NCI-H2081 (cell line): Measurements from ENCODE around the gene RSU1.

Source experiments
- DNase-seq, 2 experiments: peaks; one replicate each; lab custom pipeline; 2025; lab: John Stamatoyannopoulos, UW

The RSU1 gene

DNA sequence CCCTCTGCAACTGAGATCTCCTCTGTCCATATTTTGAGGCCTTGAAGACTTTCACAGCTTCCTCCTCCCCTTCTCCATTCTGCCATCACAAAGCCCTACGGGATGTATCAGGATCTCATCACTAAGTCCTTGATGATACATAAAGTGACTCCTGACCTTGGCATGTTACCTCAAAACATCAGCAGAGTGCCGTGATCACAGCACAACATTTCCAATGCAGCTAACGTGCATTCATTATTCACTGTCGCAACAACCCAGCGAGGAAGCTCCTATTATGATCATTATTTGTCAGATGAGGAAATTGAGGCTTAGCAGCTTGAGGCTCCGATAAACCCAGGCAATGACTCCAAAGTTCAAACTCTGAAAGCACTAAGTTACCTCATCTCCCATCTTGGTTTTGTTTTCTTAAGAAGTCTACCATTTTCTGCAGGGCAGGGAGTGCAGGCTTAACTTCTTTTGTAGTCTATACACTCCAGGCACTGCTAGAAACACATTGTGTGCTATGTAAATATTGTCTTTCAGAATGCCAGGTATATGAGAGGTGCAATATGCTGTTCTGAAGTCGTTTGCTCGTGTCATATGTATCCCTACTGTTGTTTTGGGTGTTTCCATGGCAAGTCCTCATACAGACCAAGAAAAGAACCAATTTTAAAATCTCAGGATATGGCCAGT, 215.0 kb downstream of the RSU1 start:
- peak in 1 of 2 experiments; percentile 12 for DNase-seq

DNA sequence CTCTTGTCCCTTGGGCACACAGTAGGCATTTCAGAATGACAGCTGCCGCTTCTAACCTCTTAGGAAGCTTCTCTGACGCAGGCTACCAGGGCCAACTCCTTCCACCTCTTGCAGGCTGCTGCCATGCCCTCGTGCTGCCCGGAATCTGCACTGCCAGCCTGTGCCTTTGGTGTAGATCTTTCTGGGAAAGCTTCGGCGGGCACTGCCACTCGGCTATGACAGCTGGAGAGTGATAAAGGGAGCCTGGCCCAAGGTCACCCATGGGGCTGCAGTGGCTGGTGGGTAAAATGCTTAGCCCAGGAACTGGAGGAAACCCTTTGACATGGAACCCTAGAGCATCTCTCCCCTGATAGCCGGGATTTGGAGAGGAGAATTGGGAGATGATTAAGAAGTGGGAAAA, 217.6 kb downstream of the RSU1 start:
- DNase-seq = no peak

DNA sequence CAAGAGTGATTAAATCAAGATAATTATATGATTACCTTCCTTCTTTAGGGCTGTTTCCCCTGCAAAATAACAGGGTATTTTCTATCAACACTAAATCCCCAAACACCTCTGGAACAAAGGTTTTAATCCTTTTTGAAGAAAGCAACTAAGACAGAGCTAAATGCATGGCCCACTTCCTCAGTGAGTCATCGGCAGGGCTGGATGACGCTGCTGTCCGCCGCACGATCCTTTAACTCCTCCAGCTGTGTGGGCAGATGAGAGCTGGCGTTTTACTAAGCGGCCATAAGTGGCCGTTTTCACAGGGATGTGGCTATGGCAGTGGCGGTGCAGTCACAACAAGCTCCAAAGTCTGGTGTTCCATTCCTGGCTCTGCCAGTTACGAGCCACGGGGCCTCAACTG, 219.6 kb downstream of the RSU1 start:
- no peak for DNase-seq

DNA sequence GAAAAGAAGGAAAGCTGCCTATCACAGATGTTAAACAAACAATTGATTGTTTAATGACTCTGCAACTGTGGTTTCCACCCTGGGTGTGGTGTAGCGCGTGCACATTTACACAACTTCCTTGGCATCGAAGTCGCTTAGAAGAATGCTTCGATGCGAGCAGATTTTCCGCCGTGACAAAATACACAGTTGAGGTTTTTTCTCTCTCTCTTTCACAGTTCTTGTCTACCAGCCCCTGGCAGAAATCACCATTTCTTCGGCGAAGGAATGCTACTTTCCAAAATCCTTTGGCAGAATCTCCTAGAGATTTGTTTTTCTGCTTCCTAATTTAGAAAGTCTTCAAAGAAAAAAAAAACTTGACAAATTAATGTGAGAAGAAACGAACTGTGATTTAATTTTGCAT, 224.8 kb downstream of the RSU1 start:
- DNase-seq = no peak

DNA sequence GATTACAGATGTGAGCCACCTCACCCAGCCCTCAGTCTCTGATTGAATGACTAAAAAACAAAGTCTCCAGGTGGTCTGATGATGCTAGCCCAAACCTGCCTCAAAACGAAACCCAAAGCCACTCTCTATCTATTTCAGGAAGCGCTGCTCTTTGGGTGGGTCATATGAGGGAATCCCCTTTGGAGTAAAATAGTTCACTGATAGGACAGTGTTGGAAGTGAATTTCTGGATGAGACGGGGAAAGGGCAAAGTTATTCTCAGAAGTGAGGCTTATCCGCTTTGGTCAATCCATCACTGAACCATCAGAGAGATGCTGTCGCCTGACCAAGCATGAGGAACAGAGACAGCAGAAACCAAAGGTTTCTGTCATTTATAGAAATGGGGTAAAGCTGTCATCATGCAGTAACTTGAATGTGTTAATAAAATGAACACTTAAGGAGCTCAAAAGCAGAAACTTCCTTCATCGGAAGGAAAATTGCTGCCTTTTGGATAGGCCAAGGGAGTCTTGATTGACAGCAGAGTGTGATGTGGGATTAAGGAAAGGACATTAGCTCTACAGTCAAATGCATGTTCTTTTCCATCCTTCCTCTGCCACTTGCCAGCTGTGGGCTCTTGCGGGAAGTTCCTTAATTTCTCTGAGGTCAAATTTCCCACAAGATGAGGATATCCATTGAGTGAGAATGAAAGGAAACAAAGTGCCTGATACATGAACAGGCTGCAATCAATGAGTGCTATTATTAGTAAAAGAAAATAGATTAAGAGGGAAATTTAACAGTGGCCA, 230.7 kb downstream of the RSU1 start:
- DNase-seq = no peak

DNA sequence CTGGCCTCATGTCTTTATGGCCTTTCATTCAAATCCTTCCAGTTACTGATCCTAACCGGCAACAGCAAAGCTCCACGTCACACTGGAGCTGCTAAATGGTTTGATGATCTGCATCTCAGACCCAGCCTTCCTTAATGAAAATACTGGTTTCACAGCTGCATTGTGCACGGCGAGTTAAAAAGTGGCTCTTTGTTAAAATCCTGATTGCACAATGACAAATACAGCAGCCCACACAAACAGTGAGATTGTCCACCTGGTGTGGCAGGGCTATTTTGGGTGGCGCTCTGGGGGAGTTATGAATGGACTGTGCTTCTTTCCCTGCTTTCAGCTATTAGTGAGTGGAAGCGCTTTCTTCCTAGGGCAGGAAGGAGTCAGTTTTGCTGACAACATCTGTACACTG, 232.1 kb downstream of the RSU1 start:
- no peak for DNase-seq

DNA sequence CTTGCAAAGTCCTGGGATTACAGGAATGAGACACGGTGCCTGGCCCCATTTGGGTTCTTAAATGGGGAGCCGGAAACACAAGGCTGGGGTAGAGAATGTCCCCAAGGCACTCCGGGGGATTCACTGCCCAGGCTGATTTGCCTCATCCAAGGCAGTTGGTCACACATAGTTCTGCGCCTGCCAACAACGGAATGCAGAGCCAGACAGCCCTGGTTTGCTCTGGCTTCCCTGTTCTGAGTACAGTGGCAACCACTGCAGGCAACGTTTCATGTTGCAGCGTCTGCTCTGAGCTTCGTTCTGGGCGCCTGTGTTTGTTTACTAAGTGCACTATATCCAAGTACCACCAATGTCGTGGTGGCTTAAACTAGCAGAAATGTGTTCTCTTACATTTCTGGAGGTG, 233.8 kb downstream of the RSU1 start:
- no peak for DNase-seq

DNA sequence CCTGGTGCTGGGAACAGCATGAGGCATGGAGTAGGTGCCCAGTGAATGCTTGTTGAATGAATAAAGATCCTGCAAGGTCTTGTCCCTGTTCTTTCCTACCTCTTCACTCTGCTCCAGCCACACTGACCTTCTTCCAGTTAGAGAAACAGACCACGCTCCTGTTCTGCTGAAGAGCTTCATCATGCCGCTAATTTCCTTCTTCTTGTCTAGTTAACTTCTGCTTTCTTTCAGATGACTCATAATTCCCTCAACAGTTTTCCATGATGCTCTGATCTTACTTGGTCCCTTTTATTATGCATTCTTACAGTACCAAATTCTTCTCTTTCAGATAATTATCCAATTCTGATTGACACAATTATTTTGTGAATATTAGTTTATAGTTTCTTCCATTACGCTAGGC, 236.0 kb downstream of the RSU1 start:
- DNase-seq = no peak

DNA sequence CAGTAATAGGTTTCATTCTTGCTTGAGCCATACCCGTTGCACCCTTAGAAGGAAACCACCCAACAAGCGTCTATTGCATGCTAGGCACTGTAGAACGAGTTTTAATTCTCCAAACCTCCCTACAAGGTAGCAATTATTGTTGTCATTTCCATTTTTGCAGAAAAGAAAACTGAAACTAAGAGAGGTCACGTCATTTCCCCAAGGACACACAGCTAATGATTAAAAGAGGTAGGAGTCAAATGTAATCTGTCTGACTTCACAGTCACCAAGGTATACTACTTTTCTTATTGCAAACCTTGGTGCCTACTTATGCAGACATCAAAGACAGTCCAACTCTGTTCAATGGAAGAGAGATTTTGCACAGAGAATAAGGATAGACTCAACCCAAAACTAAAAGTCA, 246.5 kb downstream of the RSU1 start:
- no peak for DNase-seq

DNA sequence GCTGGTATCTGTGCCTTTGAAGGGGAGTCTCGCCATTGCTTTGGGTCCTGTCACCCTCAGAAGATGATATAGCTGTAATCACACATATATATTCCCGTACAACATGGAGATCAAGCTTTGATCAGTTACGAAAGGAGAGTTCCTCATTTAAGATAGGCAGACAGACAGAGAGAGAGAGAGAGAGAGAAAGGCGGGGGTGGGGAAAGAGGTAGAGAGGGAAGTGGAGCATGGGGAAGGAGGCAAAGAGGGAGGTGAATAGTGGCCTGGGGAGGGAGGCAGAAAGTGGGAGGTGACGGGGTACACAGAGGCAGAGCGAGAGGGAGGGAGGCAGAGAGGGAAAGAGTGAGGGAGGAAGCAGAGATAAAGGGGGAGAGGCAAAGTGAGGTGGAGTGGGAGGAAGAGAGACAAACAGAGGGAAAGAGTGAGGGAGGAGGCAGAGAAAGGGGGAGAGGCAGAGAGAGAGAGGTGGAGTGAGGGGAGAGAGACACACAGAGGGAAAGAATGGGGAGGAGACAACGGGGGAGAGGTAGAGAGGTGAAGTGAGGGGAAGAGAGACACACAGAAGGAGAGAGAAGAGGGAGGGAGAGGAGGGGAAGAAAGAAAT, 250.9 kb downstream of the RSU1 start:
- no peak for DNase-seq

DNA sequence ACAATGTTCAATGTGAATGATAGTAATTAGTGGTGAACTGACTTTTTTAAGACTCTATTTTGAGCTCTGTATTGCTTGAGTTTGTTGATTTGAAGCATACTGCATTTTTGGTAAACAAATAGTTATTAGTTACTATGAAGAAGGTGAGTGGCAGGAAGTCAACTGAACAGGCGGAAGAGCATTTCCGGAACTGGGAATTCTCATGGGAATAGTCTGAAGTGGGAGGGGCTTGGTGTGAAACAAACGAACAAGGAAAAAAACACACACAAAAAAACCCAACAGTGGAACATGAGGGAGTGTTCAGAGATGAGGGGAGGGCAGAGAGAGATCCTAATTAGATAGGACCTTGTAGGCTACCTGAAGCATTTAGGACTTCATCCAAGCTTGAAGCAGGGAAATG, 251.6 kb downstream of the RSU1 start:
- DNase-seq = no peak

DNA sequence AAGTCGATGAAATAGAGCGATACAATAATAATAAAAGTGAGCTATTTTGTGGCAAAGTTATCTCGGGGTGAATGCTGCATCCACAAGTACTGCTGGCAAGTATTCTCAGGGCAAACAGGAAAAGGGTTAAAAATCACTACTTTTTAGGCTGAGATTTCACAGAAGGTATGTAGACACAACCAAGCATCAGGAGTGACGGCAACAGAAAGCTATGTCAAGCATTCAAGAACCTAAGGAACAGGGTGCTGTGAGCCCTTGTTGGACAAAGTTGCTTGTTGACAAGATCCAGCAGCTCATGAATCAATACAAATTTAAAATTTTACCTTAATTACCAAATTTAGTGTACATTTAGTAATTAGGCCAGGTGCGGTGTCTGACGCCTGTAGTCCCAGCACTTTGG, 254.3 kb downstream of the RSU1 start:
- no peak for DNase-seq

DNA sequence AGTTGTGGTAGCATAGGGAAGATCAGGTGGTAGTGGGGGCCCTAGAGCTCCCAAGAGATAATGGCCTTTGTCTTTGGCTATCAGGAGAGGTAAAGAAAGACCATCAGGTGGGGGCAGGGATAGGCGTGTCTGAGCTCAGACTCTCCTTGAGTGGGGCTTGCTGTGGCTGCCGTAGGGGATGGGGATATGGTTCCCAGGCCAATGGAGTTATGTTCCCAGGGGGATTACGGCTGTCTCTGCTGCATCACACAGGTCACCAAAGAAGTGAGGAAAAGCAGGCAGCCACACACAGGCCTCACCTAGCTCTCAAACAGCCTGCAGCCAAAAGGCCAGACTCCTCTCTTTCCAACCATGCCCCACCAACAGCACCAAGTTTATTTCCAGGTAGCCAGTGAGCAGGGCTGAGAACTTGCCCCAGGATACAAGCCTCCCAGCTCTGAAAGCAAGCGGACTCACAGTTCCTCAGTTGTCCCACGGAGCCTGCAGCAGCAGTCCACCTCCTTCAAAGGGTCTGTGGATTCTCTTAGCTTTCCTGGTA, 257.9 kb downstream of the RSU1 start:
- DNase-seq = no peak

DNA sequence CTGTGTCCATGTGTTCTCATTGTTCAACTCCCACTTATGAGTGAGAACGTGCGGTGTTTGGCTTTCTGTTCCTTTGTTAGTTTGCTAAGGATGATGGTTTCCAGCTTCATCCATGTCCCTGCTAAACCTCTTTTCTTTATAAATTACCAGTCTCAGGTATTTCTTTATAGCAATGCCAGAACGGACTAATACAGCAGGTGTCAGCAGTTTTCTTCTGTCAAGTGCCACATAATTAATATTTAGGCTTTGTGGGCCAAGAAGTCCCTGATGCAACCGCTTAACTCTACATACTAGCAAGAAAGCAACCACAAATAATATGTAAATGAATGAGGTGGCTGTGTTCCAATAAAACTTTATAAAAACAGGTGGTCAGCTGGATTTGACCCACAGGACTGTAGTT, 269.3 kb downstream of the RSU1 start:
- no peak for DNase-seq

DNA sequence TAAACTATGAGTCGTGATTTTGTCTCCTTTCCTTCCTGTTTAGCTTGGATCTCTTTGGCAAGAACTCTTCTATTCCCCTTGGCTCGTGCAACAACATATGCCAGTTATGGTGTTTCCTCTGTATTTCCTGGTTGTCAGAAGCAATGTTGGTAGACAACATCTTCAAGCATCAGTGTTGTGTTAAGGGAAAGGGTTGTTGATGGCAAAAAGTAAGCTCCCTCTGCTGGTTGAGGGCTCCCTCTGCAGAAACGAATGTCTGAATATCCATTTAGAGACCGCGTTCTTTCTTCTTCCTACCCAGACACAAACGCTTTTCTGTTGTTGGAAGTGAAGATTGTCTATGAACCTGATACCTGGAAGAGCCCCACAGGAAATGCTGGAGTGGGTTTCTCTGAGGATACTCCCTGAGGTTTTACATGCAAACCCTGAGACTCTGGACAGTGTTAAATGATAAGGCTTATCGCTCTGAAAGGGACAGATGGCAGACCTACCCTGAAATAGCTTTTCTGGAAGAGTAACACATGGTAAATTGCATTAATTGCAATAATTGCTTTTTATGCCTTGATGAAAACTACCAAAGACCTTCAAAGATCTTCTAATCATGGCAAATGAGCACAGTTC, 272.0 kb downstream of the RSU1 start:
- DNase-seq = peak in 1 of 2 experiments; percentile 26

DNA sequence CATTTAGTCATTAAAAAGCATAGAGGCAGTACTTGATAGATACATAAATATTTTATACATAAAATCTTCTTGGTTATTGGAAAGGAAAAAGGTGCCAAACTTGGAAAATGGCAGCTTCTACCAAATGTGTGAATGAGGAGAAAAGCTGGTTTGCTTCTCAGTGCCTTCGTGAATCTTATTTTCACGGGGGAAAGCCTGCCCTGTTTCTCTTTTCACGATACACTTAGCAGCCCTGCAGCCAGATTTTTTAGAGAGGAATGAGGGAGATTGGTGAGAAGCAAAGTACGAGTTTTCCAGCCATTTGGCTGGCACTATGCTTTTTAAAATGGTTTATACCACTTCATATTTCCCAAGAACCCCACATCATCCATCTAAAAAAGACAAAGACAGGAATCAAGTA, 272.6 kb downstream of the RSU1 start:
- DNase-seq = no peak

DNA sequence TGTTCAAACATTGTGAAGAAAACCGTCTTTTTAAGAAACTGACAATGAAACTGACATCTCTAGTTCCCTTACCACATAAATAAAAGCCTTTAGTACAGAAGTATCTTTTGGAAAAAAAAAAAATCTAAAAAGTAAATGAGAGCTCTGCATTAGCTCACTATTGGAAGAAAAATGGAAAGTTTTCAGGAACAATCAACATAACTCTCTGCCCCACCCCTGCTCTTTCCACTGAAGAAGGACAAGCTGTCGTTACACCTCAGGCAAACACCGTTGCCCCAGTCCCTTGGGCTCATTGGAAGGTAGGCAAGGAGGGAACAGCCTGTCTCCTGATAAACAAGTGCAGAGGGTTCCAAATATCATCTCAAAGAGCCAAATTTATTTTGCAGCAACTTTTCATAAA, 273.1 kb downstream of the RSU1 start:
- DNase-seq = no peak
